Esophagus squamous epithelium (tissue), 4 donors: ENCODE results near the gene EDA.

Source experiments
- POLR2A ChIP-seq, 4 donors: fragments of 450-650 bp; IDR thresholded peaks; one replicate each; pipeline ENCODE4 v1.6.1; 2017; ENCODE audit warnings: antibody characterized with exemption in 4 of 4, mild to moderate bottlenecking in 4 of 4, moderate library complexity in 3 of 4
- TF ChIP-seq, protein P1 (sequence below), 6 experiments: fragments of 450-650 bp in 4 of 6; fragments of 200-600 bp in 2 of 6; sonication (generic) in 2 of 6; IDR thresholded peaks; one replicate each; pipeline ENCODE4 v1.5.1; 2016 to 2019; ENCODE audit warnings: antibody characterized with exemption in 6 of 6, mild to moderate bottlenecking in 4 of 6, moderate library complexity in 4 of 6

DNA sequence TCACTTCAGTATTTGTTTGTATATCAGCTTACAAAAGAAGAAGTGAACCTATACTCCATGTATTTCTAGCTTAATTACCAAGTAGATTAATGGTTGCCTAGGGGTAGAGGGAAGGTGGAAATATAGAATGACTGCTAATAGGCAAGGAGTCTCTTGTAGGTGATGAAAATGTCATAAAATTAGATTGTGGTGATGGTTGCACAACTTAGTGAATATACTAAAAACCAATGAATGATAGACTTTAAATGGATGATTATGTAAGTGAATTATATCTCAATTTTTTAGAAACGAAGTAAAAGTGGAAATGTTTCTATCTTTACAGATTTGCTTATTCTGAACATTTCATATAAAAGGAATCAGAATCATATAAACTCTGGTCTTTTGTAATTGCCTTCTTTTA lies 268.3 kb downstream of the EDA start:
- TF ChIP-seq POLR2A (IDR thresholded peaks at IDR 0.05) = no peak
- TF ChIP-seq, protein P1, sequence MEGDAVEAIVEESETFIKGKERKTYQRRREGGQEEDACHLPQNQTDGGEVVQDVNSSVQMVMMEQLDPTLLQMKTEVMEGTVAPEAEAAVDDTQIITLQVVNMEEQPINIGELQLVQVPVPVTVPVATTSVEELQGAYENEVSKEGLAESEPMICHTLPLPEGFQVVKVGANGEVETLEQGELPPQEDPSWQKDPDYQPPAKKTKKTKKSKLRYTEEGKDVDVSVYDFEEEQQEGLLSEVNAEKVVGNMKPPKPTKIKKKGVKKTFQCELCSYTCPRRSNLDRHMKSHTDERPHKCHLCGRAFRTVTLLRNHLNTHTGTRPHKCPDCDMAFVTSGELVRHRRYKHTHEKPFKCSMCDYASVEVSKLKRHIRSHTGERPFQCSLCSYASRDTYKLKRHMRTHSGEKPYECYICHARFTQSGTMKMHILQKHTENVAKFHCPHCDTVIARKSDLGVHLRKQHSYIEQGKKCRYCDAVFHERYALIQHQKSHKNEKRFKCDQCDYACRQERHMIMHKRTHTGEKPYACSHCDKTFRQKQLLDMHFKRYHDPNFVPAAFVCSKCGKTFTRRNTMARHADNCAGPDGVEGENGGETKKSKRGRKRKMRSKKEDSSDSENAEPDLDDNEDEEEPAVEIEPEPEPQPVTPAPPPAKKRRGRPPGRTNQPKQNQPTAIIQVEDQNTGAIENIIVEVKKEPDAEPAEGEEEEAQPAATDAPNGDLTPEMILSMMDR (IDR thresholded peaks at IDR 0.05) = no peak
